Activated naive CD8-positive, alpha-beta T cell treated with anti-CD3 and anti-CD28 coated beads, Interleukin-2, amount 10 ng/mL, durations not matched to agents 7 days and 5 days (primary cell): ENCODE results near the gene HMGCS1. TPM values are rescaled to one million over a fixed set of nuclear protein-coding genes. Genes with fewer than 3 reads are reported as not detected.

Experiments
- ATAC-seq: fragments of 150-1000 bp; cut with Tn5 transposase; one replicate; pipeline ENCODE4 v1.10.0; 2021; ENCODE audit warnings: low read depth, moderate library complexity
- POLR2A ChIA-PET: fragments of 350-600 bp; sonication (Branson Sonifier 250); formaldehyde crosslinking; loops from one replicate; lab custom pipeline; 2021; ENCODE audit warnings: antibody characterized with exemption; lab: Charles Lee
- DNase-seq: peaks from one replicate; pipeline ENCODE4 v3.0.0; 2021
- H3K27ac Mint-ChIP-seq: one replicate; pipeline ENCODE4 v1.8.0; 2022; ENCODE audit warnings: mild to moderate bottlenecking, mixed read lengths
- H3K27me3 Mint-ChIP-seq: one replicate; pipeline ENCODE4 v1.8.0; 2022; ENCODE audit warnings: mild to moderate bottlenecking, moderate library complexity, mixed read lengths
- H3K36me3 Mint-ChIP-seq: one replicate; pipeline ENCODE4 v1.8.0; 2021; ENCODE audit warnings: mild to moderate bottlenecking, mixed read lengths
- H3K4me1 Mint-ChIP-seq: one replicate; pipeline ENCODE4 v1.8.0; 2021; ENCODE audit warnings: mixed read lengths
- H3K4me3 Mint-ChIP-seq: one replicate; pipeline ENCODE4 v1.8.0; 2022; ENCODE audit warnings: mild to moderate bottlenecking, moderate library complexity, mixed read lengths
- H3K9me3 Mint-ChIP-seq: one replicate; pipeline ENCODE4 v1.8.0; 2021; ENCODE audit warnings: mixed read lengths
- total RNA-seq, 2 experiments: library from RNA; stranded (reverse); gene quantifications; one replicate each; pipeline ENCODE4 v1.2.3, GENCODE V29; 2021

Gene HMGCS1
- total RNA-seq, 2 experiments from 2014 or later: 46.9 to 51.8 TPM

DNA sequence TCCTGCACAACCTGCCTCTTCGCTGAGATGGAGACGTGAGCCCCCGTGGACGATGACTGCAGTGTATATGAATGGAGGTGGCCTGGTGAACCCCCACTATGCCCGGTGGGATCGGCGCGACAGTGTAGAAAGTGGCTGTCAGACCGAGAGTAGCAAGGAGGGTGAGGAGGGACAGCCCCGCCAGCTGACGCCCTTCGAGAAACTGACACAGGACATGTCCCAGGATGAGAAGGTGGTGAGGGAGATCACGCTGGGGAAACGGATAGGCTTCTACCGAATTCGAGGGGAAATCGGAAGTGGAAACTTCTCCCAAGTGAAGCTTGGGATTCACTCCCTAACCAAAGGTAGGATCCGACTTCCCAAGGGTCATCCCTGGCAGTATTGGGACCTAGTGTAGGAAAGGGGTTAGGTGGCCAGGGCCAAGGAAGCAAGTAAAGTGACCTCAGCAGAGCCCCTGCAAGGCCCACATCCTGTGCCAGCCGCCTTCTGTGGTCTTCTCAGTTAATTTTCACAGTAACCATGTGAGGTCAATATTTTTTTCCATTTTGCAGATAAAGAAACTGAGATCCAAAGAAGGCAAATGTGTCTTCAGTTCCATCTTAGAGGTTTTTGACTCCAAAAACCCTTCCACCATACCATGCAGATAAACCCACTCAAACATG is 67.4 kb downstream of the HMGCS1 start:
- DNase-seq (no peak), ATAC-seq (no peak)
- H3K27ac Mint-ChIP-seq: no peak overlapping the region
- POLR2A ChIA-PET: no interaction called here
- no peaks in the 10 kb centered on the region for H3K4me1 Mint-ChIP-seq
- H3K9me3 Mint-ChIP-seq: no peaks in the 10 kb centered on the region
- H3K36me3 Mint-ChIP-seq: no peaks in the 10 kb centered on the region
- peaks cover 16% of the 10 kb centered on the region for H3K27me3 Mint-ChIP-seq
- H3K4me3 Mint-ChIP-seq: no peak overlapping the region

DNA sequence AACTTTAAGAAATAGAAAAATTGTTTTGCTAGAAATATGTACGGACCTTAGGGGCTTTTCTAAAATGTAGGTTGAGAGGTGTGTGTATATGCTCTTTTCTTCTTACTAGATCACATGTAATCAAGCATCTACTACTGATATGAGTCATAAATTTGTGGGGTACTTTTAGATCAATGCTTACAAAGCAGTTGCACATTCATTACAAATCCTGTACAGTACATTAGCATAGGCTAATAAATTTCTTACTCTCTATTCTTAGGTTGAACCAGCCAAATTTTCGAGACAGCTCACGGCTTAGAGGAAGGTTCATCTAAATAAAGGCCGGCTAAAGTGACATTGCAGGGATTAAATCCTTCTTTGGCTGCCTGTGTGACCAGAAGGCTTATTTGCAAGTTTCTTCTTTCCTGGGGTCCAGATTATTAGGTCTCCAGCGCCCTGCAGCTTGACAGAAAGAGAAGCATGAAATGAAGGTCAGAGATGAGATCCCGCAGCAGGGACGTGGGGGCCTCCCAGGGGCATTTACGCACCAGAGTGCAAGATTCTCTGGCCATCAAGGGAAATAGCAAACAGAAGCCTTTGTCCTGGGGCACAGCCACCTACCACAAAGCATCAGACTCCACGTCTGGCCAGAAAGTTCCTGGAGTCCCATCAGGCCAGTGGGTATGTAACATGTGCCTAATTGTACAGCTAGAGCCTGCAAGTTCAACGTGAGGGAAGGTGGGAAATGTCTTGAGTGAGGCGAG is 68.2 kb downstream of the HMGCS1 start:
- H3K27ac Mint-ChIP-seq: no peak overlapping the region
- ATAC-seq (no peak), DNase-seq (no peak)
- POLR2A ChIA-PET: no interaction called here
- peaks cover 16% of the 10 kb centered on the region for H3K27me3 Mint-ChIP-seq
- no peaks in the 10 kb centered on the region for H3K9me3 Mint-ChIP-seq
- no peaks in the 10 kb centered on the region for H3K36me3 Mint-ChIP-seq
- no peaks in the 10 kb centered on the region for H3K4me1 Mint-ChIP-seq
- no peak overlapping the region for H3K4me3 Mint-ChIP-seq

DNA sequence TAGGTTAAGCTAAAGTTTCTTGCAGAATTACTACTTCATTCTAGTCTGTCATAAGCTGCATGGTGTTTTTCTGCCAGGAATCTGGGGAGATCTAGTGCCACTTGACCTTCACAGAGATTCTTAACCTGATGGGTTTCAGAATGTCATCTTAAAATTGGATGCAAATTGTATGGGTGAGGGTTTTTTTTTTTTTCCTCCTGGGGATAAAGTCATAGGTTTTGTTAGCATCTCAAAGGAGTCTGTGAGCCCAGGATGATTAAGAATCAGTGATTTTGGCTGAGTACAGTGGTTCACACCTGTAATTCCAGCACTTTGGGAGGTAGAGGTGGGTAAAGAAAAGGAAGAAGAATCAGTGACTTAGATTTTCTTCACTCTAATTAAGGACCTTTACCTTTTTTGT is 69.9 kb downstream of the HMGCS1 start:
- no peak overlapping the region for H3K27ac Mint-ChIP-seq
- H3K9me3 Mint-ChIP-seq: no peaks in the 10 kb centered on the region
- DNase-seq: no peak
- no peak overlapping the region for H3K4me3 Mint-ChIP-seq
- no peaks in the 10 kb centered on the region for H3K36me3 Mint-ChIP-seq
- peaks cover 23% of the 10 kb centered on the region for H3K27me3 Mint-ChIP-seq
- ATAC-seq: no peak
- H3K4me1 Mint-ChIP-seq: no peaks in the 10 kb centered on the region
- POLR2A ChIA-PET: no interaction called here

DNA sequence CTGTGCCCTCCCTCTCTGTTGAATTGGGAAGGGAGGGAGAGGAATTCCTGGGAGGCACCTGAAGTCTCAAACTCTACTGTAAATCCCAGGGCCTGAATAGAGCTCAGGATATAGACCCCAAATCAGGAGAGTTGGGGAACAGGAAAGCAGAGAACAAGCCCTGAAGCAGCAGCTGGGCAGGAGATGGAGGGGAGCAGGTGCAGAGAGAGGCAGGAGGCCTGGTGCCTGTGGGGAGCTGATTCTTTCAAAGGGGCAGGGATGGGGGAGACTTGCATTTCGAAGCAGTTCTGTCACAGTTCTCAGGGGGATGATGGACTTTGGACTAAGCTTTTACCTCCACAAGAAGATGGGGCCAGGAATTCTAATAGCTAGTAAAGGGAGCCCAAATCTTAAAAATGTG is 71.0 kb downstream of the HMGCS1 start:
- no peaks in the 10 kb centered on the region for H3K36me3 Mint-ChIP-seq
- H3K9me3 Mint-ChIP-seq: no peaks in the 10 kb centered on the region
- POLR2A ChIA-PET: no interaction called here
- H3K4me3 Mint-ChIP-seq: no peak overlapping the region
- ATAC-seq (no peak), DNase-seq (no peak)
- H3K27ac Mint-ChIP-seq: no peak overlapping the region
- no peaks in the 10 kb centered on the region for H3K4me1 Mint-ChIP-seq
- H3K27me3 Mint-ChIP-seq: peaks cover 22% of the 10 kb centered on the region

Other genes with a start within 250 kb of the HMGCS1 start
- gene ZNF131, start 192.5 kb downstream of the HMGCS1 start, total RNA-seq: 10 to 100 TPM; 55.6 to 58.0 TPM
- gene NIM1K, start 121.2 kb downstream of the HMGCS1 start, total RNA-seq: under 1 TPM; 0.43 to 0.75 TPM
- 10 to 100 TPM; 17.1 to 18.0 TPM for gene CCL28, start 99.0 kb upstream of the HMGCS1 start, total RNA-seq
- gene TMEM267, start 170.5 kb upstream of the HMGCS1 start, total RNA-seq: 10 to 100 TPM; 13.6 to 19.8 TPM
- gene C5orf34, start 201.7 kb upstream of the HMGCS1 start, total RNA-seq: 1 to 10 TPM; 9.3 to 9.8 TPM
- 10 to 100 TPM; 34.9 to 37.0 TPM for gene PAIP1, start 243.7 kb upstream of the HMGCS1 start, total RNA-seq